Heart right ventricle (tissue), 16 donors: Measurements from ENCODE around the gene RCAN2. TPM values are rescaled to one million over a fixed set of nuclear protein-coding genes. Genes with fewer than 3 reads are reported as not detected.
A peak's percentile ranks its signal among the peaks of the same experiment; 100 is the strongest.

Experiments used
- ATAC-seq, 8 donors: fragments of 200-7000 bp; cut with Tn5 transposase; one replicate each; pipeline ENCODE4 v1.9.1; 2020; ENCODE audit warnings: mild to moderate bottlenecking in 8 of 8, moderate library complexity in 8 of 8, moderate number of reproducible peaks in 1 of 8
- DNase-seq, 2 donors: peaks; one replicate each; pipeline ENCODE4 v3.0.0-alpha.2; 2020
- H3K27ac ChIP-seq, 10 donors: fragments of 200-600 bp; sonication (generic) in 2 of 10; one replicate each; pipeline versions ENCODE4 v1.5.0 to v1.8.0; 2020 to 2022; ENCODE audit warnings: mild to moderate bottlenecking in 3 of 10
- H3K27me3 ChIP-seq, 7 donors: fragments of 200-600 bp; one replicate each; pipeline ENCODE4 v1.8.0; 2021 to 2022; ENCODE audit warnings: mild to moderate bottlenecking in 2 of 7
- H3K36me3 ChIP-seq, 9 donors: fragments of 200-600 bp; sonication (generic) in 1 of 9; one replicate each; pipeline versions ENCODE4 v1.5.0 to v1.8.0; 2020 to 2022; ENCODE audit warnings: mild to moderate bottlenecking in 2 of 9
- H3K4me1 ChIP-seq, 9 donors: fragments of 200-600 bp; sonication (generic) in 1 of 9; one replicate each; pipeline versions ENCODE4 v1.5.0 to v1.8.0; 2020 to 2022; ENCODE audit warnings: mild to moderate bottlenecking in 4 of 9
- H3K4me3 ChIP-seq, 10 donors: fragments of 200-600 bp; sonication (generic) in 2 of 10; one replicate each; pipeline versions ENCODE4 v1.5.0 to v1.8.0; 2020 to 2022; ENCODE audit warnings: mild to moderate bottlenecking in 7 of 10, moderate library complexity in 2 of 10
- H3K9me3 ChIP-seq, 11 donors: fragments of 200-600 bp in 10 of 11; sonication (generic) in 2 of 11; one replicate each; pipeline versions ENCODE4 v1.5.0 to v1.8.0; 2013 to 2022; ENCODE audit warnings: mild to moderate bottlenecking in 2 of 11, control low read depth in 1 of 11, moderate library complexity in 1 of 11
- WGBS, 2 donors: extraction: QIAGEN DNeasy Blood & Tissue Kit; methylation state at CpG; one replicate each; pipeline ENCODE4 v1.1.7; 2013; ENCODE audit warnings: inconsistent platforms in 1 of 2; 5-methylcytosine and 5-hydroxymethylcytosine counted together
- intact Hi-C, 10 donors: fragments of 100-400 bp; cut with DNase I; formaldehyde crosslinking; loops; one replicate each; pipeline versions ENCODE4 v1.11.1 to v1.14.2; 2022
- polyA plus RNA-seq, 2 donors: library from polyadenylated mRNA; stranded (reverse); fragments of 200-250 nt; gene quantifications; one replicate each; pipeline ENCODE4 v1.2.3, GENCODE V29; 2013
- total RNA-seq, 10 donors: library from RNA; stranded (reverse); fragmentation: NEBNext Ultra II Directional in 3 of 10; extraction: Animal tissue kit (Norgen Biotek cat#: 25700) in 3 of 10; gene quantifications; one replicate each; pipeline versions ENCODE4 v1.2.1 to v1.2.4, GENCODE V29; 2021 to 2023
- TF ChIP-seq, protein P1 (sequence below), 9 donors: fragments of 200-600 bp; sonication (generic) in 2 of 9; IDR thresholded peaks; one replicate each; pipeline versions ENCODE4 v1.5.0 to v1.8.0; 2021 to 2022; ENCODE audit warnings: antibody characterized with exemption in 9 of 9, mild to moderate bottlenecking in 5 of 9, moderate library complexity in 1 of 9
- donor health status: Arrhythmogenic right ventricular cardiomyopathy.
- donor health status: ischemic (EF 13 %, LVEDD 7.1; RV severe dilation, severe dysfunction).
- donor health status: healthy with polysubstance abuse.
- donor health status: DM: no; HTN: yes; CAD: no.
- donor health status: DM: no; HTN: no; CAD: no.
- donor health status: ischemic (EF 25% LVEDD 6.9; RV normal size, moderate dysfunction).
- donor health status: ischemic (EF 25% LVEDD 5.7; RV mildly dilated, moderate dysfunction).
- donor health status: healthy.
- donor health status: DM: yes; HTN: yes; CAD: no.
- donor health status: Ischemic cardiomyopathy.
- donor health status: ischemic (EF 35%, LVEDD 5.7; RV mildly dilated, moderate dysfunction).
- donor health status: nonischemic (EF 11% LVEDD 7.7; RV severe dilation, severe dysfunction).
- donor health status: DM: yes; HTN: yes; CAD: no.
- donor health status: PGD.
- donor health status: ischemic (EF 29% LVEDD 5.4; RV normal size, mild dysfunction).
- donor health status: nonischemic (EF 23%, LVEDD 6.1; RV moderate dilation, normal function).

RCAN2 gene
- total and polyA plus RNA-seq, 12 donors = 51.0 to 352 (median 298) TPM

DNA sequence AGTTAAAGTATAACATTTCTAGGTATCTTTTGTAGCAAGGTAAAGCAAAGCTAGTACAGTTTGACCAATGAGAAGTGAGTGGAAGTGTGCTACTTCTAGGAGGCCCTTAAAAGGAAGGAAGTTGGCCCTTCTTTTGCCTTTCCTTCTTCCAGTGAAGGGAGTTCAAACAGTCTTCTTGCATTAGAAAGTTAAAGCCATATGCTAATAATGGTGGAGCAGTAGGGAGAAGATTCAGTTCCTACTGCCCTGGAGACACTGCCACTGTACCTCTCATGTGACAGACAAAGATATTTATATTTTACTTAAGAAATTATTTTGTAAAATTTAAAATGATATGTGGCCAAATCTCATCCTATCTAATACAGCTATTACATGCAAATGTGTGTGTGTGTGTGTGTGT, 26.0 kb upstream of the RCAN2 start:
- Histone ChIP-seq H3K36me3 (no peaks in the 10 kb centered on the region), H3K27ac (peak overlapping the region in 2 of 10 donors; percentile 31 to 42), H3K9me3 (no peaks in the 10 kb centered on the region), H3K4me3 (no peak overlapping the region), H3K27me3 (no peaks in the 10 kb centered on the region), H3K4me1 (peaks cover 0 to 56% (median 24%) of the 10 kb centered on the region in 9 donors)
- intact Hi-C loops = no loop called here
- ATAC-seq (no peak), DNase-seq (no peak)
- TF ChIP-seq, protein P1, sequence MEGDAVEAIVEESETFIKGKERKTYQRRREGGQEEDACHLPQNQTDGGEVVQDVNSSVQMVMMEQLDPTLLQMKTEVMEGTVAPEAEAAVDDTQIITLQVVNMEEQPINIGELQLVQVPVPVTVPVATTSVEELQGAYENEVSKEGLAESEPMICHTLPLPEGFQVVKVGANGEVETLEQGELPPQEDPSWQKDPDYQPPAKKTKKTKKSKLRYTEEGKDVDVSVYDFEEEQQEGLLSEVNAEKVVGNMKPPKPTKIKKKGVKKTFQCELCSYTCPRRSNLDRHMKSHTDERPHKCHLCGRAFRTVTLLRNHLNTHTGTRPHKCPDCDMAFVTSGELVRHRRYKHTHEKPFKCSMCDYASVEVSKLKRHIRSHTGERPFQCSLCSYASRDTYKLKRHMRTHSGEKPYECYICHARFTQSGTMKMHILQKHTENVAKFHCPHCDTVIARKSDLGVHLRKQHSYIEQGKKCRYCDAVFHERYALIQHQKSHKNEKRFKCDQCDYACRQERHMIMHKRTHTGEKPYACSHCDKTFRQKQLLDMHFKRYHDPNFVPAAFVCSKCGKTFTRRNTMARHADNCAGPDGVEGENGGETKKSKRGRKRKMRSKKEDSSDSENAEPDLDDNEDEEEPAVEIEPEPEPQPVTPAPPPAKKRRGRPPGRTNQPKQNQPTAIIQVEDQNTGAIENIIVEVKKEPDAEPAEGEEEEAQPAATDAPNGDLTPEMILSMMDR (IDR thresholded peaks at IDR 0.05) = no peak

DNA sequence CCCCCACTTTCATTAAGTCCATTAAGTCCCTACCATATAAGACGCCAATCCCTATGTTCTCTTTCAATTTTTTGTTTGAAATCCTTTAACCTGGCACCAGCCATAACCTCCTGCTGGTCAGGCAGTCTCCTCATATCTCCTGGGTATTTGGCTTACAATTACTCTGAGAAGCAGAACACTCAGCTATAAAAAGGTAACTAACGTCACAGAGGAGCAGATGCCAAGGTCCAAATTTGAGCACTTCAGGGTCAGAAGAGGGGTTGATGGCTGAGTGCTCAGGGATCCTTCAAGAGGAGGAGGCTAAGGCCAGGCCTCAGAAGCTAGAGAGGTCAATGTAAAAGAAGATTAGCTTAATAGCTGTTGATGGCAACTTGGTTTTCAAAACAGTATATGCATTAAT, 22.3 kb upstream of the RCAN2 start:
- Histone ChIP-seq H3K4me3 (no peak overlapping the region), H3K27me3 (no peaks in the 10 kb centered on the region), H3K4me1 (peaks cover 3 to 74% (median 49%) of the 10 kb centered on the region in 9 donors), H3K9me3 (no peaks in the 10 kb centered on the region), H3K36me3 (no peaks in the 10 kb centered on the region), H3K27ac (peak overlapping the region; percentile 38 to 85 (median 80))
- 32 to 55% methylated on average over 2 of the region's 2 CpGs for WGBS, 2 donors
- DNase-seq (peak in 1 of 2 donors; percentile 53), ATAC-seq (peak in 7 of 8 donors; percentile 39 to 85 (median 73))
- intact Hi-C loops = loop anchor here in 1 of 10 donors (5.0 kb wide), 1 partner anchor 94 kb away; no protein-coding TSS in a partner anchor
- TF ChIP-seq, protein P1 (IDR thresholded peaks at IDR 0.05) = no peak

DNA sequence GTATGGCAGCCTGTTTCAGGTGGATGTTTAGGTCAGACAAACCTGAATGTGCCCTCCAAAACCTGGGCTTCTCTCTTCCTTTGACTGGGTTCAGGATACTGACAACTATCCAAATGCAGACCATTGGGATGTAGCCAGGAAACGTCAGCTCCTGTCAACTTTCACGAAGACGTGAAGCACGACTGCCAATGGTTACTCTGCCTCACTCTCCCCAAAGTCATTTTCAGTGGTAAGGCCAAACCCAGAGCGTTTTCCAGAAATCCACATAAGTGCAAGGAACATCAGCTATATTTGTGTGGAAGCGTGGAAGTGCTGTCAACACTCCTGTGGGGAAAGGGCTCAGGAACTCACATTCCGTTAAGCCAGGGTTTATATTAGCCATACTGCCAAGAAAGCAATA, 20.1 kb upstream of the RCAN2 start:
- DNase-seq (peak in 1 of 2 donors; percentile 38), ATAC-seq (peak in 6 of 8 donors; percentile 30 to 83 (median 48))
- H3K36me3 ChIP-seq = no peaks in the 10 kb centered on the region
- H3K4me1 ChIP-seq = peaks cover 3 to 79% (median 67%) of the 10 kb centered on the region in 9 donors
- H3K27ac ChIP-seq = peak overlapping the region; percentile 21 to 85 (median 80)
- TF ChIP-seq, protein P1 (IDR thresholded peaks at IDR 0.05) = no peak
- 30 to 51% methylated on average over 7 of the region's 7 CpGs for WGBS, 2 donors
- no peaks in the 10 kb centered on the region for H3K27me3 ChIP-seq
- no peak overlapping the region for H3K4me3 ChIP-seq
- no peaks in the 10 kb centered on the region for H3K9me3 ChIP-seq
- intact Hi-C loops = loop anchor here in 2 of 10 donors (2.0 to 5.0 kb wide), 2 partner anchors 21 to 96 kb away; partner anchors contain the start of gene RCAN2 (in 1 of the 2)

DNA sequence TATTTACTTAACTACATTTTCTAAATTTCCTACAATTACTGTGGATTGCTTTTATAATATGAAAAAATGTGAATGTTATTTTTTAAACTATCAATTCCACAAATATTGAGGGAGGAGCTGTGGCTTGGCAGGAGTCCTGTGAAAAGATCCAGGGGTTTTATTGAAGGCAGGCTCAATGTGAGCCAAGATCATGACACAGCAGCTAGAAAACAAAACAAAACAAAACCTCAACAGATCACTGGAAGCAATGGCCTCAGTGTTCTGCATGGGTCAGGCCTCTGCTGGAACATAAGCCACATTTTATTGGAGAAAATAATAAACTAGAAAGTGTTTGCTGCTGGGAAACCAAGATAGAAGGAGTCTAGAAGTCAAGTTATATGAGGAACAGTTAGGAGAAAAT, 19.4 kb upstream of the RCAN2 start:
- TF ChIP-seq, protein P1 (IDR thresholded peaks at IDR 0.05) = no peak
- intact Hi-C loops = loop anchor here in 2 of 10 donors (2.0 to 5.0 kb wide), 2 partner anchors 20 to 97 kb away; partner anchors contain the start of gene RCAN2 (in 1 of the 2)
- H3K36me3 ChIP-seq = no peaks in the 10 kb centered on the region
- H3K27me3 ChIP-seq = no peaks in the 10 kb centered on the region
- no peak overlapping the region for H3K4me3 ChIP-seq
- ATAC-seq (peak in 6 of 8 donors; percentile 23 to 77 (median 63)), DNase-seq (peak in 1 of 2 donors; percentile 54)
- peaks cover 3 to 82% (median 61%) of the 10 kb centered on the region in 9 donors for H3K4me1 ChIP-seq
- H3K9me3 ChIP-seq = no peaks in the 10 kb centered on the region
- peak overlapping the region; percentile 48 to 85 (median 80) for H3K27ac ChIP-seq
